HUES6 (cell line): ENCODE results near the gene RIMOC1.

Source experiments
- H3K27ac ChIP-seq: 2 replicates; pipeline ENCODE4 v1.7.0; 2013; ENCODE audit warnings: low read depth, mild to moderate bottlenecking, low read length, inconsistent platforms
- H3K27me3 ChIP-seq: 2 replicates; pipeline ENCODE4 v1.6.1; 2013; ENCODE audit warnings: low read length; ENCODE audit not compliant: control insufficient read depth, insufficient read depth
- H3K36me3 ChIP-seq: 2 replicates; pipeline ENCODE4 v1.6.1; 2013; ENCODE audit warnings: low read length; ENCODE audit not compliant: control insufficient read depth, insufficient read depth
- H3K4me1 ChIP-seq: 2 replicates; pipeline ENCODE4 v1.6.1; 2013; ENCODE audit warnings: low read length; ENCODE audit not compliant: control insufficient read depth, insufficient read depth
- H3K4me3 ChIP-seq: 2 replicates; pipeline ENCODE4 v1.5.1; 2013; ENCODE audit warnings: low read depth, low read length
- H3K9ac ChIP-seq: one replicate; pipeline ENCODE4 v1.6.1; 2013; ENCODE audit warnings: mild to moderate bottlenecking, low read length
- H3K9me3 ChIP-seq: 2 replicates; pipeline ENCODE4 v1.6.1; 2013; ENCODE audit warnings: low read depth, low read length; ENCODE audit not compliant: control insufficient read depth, insufficient read depth

RIMOC1 gene

DNA sequence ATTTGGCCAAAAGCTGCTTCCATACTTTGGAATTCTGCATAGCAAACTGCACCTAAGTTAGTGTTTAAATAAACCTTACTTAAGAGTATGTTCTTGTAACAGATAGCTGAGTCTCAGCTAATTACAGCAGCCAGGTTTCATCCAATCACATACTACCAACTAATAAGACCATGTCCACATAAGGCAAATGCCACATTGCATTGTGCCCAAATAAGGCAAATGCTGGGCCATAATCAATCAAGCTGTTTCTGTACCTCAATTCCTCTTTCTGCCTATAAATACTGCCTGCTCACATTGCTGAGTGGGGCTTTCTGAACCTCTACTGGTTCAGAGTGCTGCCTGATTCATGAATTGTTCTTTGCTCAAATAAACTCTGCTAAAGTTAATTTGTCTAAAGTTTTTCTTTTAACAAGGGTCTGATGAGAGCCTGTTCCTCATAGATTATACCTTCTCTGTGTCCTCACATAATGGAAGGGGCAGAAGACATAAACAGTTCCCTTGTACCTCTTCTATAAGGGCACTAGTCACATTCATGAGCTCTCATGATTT, 29.6 kb upstream of the RIMOC1 start:
- H3K9ac ChIP-seq = no peak overlapping the region
- H3K27me3 ChIP-seq = peaks cover 25% of the 10 kb centered on the region
- H3K9me3 ChIP-seq = peaks cover 2% of the 10 kb centered on the region; the same call in 1 of the 2 replicates
- H3K4me3 ChIP-seq = no peak overlapping the region
- H3K4me1 ChIP-seq = peaks cover 5% of the 10 kb centered on the region; the same call in 1 of the 2 replicates
- H3K36me3 ChIP-seq = no peaks in the 10 kb centered on the region; the same call in 1 of the 2 replicates
- no peak overlapping the region for H3K27ac ChIP-seq

DNA sequence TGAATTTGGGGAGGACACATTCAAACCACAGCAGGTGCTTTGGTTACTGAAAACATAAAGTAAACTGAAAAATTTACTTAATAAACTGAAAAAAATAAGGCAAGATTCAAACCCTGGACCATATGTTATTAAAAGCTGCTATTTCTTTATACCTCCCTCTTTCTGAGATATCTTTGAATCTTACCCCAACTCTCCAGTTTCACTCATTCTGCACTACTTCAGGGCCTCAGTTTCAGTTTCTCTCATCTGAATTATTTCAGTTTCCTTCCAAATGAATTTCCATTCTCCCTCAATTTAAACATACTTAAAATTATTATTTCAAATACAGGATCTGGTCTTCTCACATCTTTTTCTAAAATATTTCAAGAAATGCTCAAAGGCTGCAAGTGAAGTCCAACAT, 29.0 kb upstream of the RIMOC1 start:
- H3K27ac ChIP-seq = no peak overlapping the region
- H3K9ac ChIP-seq = no peak overlapping the region

DNA sequence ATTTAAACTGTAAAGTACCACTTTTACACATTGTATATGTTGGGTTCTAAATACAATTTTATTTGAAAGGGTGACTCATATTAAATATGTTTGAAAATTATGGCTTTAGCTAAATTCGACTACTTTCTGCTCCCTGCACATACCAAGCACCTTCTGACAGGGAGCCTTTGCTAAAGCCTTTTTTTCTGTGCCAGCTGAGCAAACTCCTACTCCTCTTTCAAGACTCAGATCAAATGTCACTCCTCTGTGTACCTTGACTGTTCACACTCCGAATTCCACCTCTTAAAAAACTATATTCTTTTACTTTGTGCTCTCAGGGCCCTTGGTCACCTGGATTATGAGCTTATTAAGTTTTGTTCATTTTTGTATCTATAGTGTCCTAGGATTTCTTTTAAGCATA, 27.5 kb upstream of the RIMOC1 start:
- H3K27me3 ChIP-seq = peaks cover 5% of the 10 kb centered on the region
- no peaks in the 10 kb centered on the region for H3K36me3 ChIP-seq
- H3K9ac ChIP-seq = no peak overlapping the region
- H3K9me3 ChIP-seq = peaks cover 2% of the 10 kb centered on the region; the same call in 1 of the 2 replicates
- no peak overlapping the region for H3K4me3 ChIP-seq
- H3K4me1 ChIP-seq = no peaks in the 10 kb centered on the region; the same call in 1 of the 2 replicates
- no peak overlapping the region for H3K27ac ChIP-seq

More for the DNA sequence above, 29.0 kb upstream of the RIMOC1 start:
- Histone ChIP-seq H3K4me3 (no peak overlapping the region), H3K36me3 (no peaks in the 10 kb centered on the region; the same call in 1 of the 2 replicates), H3K9me3 (peaks cover 2% of the 10 kb centered on the region; the same call in 1 of the 2 replicates), H3K4me1 (peaks cover 5% of the 10 kb centered on the region; the same call in 1 of the 2 replicates), H3K27me3 (peaks cover 20% of the 10 kb centered on the region)

DNA sequence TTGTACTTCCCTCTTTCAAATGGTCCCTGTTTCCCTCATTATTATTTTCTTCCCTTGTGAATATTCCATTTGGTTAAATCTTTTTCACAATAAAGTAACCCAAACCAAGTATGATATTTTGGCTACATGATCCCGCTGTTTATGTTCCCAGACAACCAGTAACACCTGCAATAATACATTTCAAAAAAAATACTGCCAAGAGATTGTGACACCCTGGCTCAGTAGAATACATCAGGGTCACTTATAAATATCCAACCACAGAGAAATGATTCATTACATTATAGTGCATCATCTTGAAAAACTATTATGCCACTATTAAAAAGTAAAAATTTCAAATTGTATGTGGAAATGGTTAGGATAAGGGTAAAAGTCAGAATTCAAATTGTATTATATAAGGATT, 26.7 kb upstream of the RIMOC1 start:
- H3K4me1 ChIP-seq = no peaks in the 10 kb centered on the region; the same call in 1 of the 2 replicates
- peaks cover 2% of the 10 kb centered on the region; the same call in 1 of the 2 replicates for H3K9me3 ChIP-seq
- no peaks in the 10 kb centered on the region for H3K36me3 ChIP-seq
- no peak overlapping the region for H3K27ac ChIP-seq
- no peaks in the 10 kb centered on the region for H3K27me3 ChIP-seq
- no peak overlapping the region for H3K4me3 ChIP-seq
- no peak overlapping the region for H3K9ac ChIP-seq

DNA sequence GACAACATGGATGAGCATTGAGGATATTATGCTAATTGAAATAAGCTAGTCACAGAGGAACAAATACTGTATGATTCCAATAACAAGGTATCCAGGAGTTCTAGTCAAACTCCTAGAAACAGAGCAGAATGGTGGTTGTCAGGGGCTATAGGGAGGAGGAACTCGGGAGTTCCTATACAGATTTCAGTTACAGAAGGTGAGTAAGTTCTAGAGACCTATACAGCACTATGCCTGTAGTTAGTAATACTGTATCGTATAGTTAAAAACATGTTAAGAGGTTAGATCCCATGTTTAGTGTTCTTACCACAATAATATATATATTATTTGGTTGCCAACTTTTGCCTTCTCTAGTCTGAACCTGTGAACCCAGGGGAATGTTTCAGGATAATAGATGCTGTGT, 26.0 kb upstream of the RIMOC1 start:
- H3K9ac ChIP-seq = no peak overlapping the region
- H3K27ac ChIP-seq = no peak overlapping the region
- peaks cover 2% of the 10 kb centered on the region; the same call in 1 of the 2 replicates for H3K9me3 ChIP-seq
- H3K36me3 ChIP-seq = no peaks in the 10 kb centered on the region
- H3K27me3 ChIP-seq = no peaks in the 10 kb centered on the region
- no peaks in the 10 kb centered on the region; the same call in 1 of the 2 replicates for H3K4me1 ChIP-seq
- no peak overlapping the region for H3K4me3 ChIP-seq

DNA sequence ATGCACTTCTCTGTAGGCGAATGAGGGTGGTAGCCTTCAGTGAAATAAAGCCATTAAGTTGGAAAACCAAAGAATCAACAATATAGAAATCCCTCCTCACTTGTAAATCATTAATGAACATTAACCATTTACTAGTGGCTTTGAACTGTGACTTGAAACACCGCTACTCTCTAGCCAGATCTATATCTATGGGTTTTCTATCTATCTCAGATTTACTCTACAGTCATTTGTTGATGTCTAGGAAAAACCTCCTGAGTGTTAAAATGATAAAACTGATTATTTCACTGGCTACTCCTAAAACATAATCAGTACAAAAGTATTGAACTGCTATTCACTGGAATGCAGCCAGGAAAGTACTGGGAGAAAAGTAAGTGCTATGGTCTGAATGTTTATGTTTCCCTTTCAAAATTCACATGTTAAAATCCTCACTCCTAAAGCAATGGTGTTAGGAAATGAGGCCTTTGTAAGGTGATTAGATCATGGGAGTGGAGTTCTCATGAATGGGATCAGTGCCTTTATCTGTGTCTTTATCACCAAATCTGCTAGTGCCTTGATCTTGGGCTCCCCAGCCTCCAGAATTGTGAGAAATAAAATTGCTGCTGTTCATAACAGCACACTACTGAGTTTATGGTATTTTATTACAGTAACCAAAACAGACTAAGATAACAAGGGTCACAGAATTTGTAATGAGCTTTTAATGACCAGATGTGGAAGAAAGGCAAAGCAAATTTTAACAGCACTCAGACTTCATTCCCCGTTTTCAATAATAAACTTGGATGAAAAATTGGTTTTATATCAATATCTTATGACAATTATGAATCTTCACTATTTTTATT, 25.3 kb upstream of the RIMOC1 start:
- Histone ChIP-seq H3K27me3 (no peaks in the 10 kb centered on the region), H3K9me3 (peaks cover 2% of the 10 kb centered on the region; the same call in 1 of the 2 replicates), H3K4me3 (no peak overlapping the region), H3K9ac (no peak overlapping the region), H3K36me3 (no peaks in the 10 kb centered on the region), H3K4me1 (no peaks in the 10 kb centered on the region; the same call in 1 of the 2 replicates), H3K27ac (no peak overlapping the region)

DNA sequence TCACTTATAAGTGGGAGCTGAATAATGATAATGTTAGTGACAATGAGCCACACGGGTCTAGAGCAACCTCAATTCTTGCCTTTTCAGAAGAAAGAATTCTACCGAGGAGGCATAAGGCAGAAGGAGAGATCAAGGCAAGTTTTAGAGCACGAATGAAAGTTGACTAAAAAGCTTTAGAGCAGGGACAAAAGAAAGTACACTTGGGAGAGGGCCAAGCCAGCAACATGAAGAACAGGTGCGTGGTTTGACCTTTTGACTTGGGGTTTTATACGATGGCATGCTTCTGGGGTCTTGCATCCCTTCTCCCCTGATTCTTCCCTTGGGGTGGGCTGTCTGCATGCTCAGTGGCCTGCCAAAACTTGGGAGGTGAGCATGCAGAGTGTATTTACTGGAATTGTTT, 21.4 kb upstream of the RIMOC1 start:
- no peak overlapping the region for H3K4me3 ChIP-seq
- H3K9ac ChIP-seq = no peak overlapping the region
- no peaks in the 10 kb centered on the region for H3K36me3 ChIP-seq
- H3K27ac ChIP-seq = no peak overlapping the region
- H3K27me3 ChIP-seq = no peaks in the 10 kb centered on the region
- H3K9me3 ChIP-seq = peaks cover 4% of the 10 kb centered on the region; the same call in 1 of the 2 replicates
- H3K4me1 ChIP-seq = no peaks in the 10 kb centered on the region; the same call in 1 of the 2 replicates

DNA sequence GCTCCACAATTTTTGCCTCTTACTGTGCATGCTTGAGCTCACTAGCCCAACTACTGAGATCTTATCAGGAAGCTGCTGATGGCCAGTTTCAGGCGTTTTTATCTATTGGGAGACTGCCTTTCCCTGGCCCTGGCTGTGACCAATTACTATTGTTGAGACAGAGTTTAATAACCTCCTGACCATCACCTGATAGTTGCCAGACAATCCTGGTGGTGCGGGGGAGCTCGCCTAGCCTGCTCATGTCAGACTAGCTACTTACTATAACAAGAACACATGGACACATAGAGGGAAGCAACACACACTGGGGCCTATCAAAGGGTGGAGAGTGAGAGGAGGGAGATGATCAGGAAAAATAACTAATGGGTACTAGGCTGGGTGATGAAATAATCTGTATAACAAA, 20.9 kb upstream of the RIMOC1 start:
- no peak overlapping the region for H3K4me3 ChIP-seq
- peaks cover 5% of the 10 kb centered on the region; the same call in 1 of the 2 replicates for H3K9me3 ChIP-seq
- no peaks in the 10 kb centered on the region for H3K27me3 ChIP-seq
- no peaks in the 10 kb centered on the region; the same call in 1 of the 2 replicates for H3K4me1 ChIP-seq
- H3K9ac ChIP-seq = no peak overlapping the region
- H3K36me3 ChIP-seq = no peaks in the 10 kb centered on the region
- H3K27ac ChIP-seq = no peak overlapping the region

DNA sequence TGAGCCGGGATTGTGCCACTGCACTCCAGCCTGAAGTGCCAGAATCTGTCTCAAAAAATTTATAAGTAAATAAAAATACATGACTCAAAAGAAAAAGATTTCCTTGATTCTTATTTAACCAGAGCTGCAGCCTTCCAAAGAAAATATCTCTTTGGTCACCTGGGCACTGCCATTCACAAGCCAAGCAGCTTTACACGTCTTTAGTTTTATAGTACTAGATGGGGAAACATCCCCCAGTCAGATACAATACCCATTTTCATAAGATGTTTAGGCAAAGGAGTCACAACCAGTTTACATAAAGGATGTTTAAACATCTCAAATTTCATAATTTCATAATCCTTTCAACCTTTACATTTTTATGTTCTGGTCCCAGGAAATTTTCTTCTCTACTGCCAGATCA, 20.2 kb upstream of the RIMOC1 start:
- H3K27ac ChIP-seq = no peak overlapping the region
- H3K4me1 ChIP-seq = no peaks in the 10 kb centered on the region; the same call in 1 of the 2 replicates
- no peak overlapping the region for H3K4me3 ChIP-seq
- H3K9me3 ChIP-seq = peaks cover 5% of the 10 kb centered on the region; the same call in 1 of the 2 replicates
- H3K9ac ChIP-seq = no peak overlapping the region
- no peaks in the 10 kb centered on the region for H3K36me3 ChIP-seq
- H3K27me3 ChIP-seq = no peaks in the 10 kb centered on the region

DNA sequence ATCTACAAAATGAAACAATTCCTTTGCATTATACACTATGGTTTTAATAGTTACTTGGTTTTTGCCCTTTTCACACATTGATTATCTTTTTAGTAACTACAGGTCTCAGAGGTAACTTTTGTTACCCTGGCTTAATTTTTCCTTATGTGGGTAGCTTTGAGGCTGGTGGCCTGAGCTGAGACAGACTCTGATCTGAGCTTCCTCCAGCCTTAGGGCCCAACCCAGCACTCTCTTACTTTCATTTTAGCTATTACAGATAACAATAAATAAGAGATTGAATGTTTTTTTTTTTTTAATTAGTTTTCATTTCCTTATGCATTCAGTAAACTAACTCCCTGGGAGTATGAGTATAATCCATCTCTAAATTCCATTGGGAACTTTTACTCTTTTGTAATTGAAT, 18.9 kb upstream of the RIMOC1 start:
- Histone ChIP-seq H3K4me1 (no peaks in the 10 kb centered on the region), H3K27ac (no peak overlapping the region), H3K9me3 (peaks cover 5% of the 10 kb centered on the region; the same call in 1 of the 2 replicates), H3K4me3 (no peak overlapping the region), H3K36me3 (no peaks in the 10 kb centered on the region), H3K9ac (no peak overlapping the region), H3K27me3 (no peaks in the 10 kb centered on the region)
